VCaP (cell line): Measurements from ENCODE around the gene OPRL1.
A peak's percentile ranks its signal among the peaks of the same experiment; 100 is the strongest.

Experiments used
- H3K27ac ChIP-seq: fragments of 450-650 bp; 2 replicates; pipeline ENCODE4 v1.5.1; 2017
- TF ChIP-seq, protein P1 (sequence below): fragments of 450-650 bp; conservative IDR thresholded peaks from 2 replicates; pipeline ENCODE4 v1.5.1; 2017; ENCODE audit warnings: mild to moderate bottlenecking, moderate library complexity

Gene OPRL1

DNA sequence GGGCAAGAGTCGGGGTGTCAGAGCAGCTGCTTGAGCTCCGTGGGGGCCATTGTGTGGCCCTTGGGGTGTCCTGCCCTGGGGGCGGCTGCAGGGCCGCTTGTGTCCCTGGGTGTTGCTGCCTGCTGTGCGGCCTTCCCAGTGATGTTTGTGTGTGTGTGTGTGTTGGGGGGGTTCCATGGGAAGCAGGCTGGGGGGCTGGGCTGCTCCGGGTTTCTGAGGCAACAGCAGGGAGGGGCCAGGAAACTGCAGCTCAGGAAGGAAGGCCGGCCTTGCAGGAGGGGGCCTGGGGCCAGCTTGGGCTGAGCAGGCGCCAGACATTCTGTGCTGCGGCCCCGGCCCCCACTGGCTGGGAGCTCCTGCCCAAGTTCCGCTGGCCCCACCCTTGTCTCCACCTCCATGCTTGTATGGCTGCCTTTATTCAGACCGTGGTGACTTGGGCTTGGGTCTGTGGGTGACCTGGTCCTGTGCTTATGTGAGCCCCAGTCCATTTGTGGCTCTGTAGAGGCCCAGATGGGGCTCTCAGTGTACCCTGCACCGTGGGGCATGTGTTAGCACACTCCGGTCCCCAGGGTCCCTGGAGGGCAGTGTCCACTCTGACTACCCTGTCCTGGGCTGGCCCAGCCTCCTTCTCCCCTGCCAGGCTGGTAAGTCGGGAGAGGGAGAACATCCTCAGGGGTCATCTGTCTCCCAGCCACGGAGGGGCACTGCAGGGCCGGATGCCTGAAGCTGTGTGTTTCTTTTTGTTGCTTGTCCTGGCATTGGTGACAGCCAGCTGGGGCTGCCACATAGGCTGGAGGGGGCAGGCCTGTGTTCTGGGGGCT, 25.8 kb upstream of the OPRL1 start:
- H3K27ac ChIP-seq: no peak overlapping the region

DNA sequence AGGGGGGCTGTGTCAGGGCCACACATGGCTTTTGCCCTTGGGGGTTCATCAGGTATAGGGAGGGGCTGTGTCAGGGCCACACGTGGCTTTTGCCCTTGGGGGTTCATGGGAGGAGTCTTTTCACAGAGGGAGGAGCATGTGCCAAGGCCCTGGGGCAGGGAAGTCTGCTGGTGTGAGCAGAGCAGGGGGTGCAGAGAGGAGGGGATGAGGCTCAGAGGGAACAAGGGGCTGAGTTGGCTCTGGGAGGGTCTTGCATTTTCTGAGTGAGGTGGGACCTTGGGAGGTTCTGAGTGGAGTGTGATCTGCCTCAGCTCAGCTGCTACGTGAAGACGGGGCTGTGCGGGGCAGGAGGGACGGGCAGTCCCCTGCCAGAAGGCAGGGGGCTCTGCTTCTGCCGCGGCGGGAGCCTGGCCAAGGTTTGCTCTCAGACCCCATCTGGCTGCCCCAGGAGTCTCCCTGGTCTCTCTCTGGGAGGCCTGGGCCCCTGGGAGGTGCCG, 24.4 kb upstream of the OPRL1 start:
- H3K27ac ChIP-seq: no peak overlapping the region
- TF ChIP-seq, protein P1, sequence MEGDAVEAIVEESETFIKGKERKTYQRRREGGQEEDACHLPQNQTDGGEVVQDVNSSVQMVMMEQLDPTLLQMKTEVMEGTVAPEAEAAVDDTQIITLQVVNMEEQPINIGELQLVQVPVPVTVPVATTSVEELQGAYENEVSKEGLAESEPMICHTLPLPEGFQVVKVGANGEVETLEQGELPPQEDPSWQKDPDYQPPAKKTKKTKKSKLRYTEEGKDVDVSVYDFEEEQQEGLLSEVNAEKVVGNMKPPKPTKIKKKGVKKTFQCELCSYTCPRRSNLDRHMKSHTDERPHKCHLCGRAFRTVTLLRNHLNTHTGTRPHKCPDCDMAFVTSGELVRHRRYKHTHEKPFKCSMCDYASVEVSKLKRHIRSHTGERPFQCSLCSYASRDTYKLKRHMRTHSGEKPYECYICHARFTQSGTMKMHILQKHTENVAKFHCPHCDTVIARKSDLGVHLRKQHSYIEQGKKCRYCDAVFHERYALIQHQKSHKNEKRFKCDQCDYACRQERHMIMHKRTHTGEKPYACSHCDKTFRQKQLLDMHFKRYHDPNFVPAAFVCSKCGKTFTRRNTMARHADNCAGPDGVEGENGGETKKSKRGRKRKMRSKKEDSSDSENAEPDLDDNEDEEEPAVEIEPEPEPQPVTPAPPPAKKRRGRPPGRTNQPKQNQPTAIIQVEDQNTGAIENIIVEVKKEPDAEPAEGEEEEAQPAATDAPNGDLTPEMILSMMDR: no peak

More for the DNA sequence above, 25.8 kb upstream of the OPRL1 start:
- TF ChIP-seq, protein P1: peak; percentile 37; the same call in 1 of the 2 replicates

DNA sequence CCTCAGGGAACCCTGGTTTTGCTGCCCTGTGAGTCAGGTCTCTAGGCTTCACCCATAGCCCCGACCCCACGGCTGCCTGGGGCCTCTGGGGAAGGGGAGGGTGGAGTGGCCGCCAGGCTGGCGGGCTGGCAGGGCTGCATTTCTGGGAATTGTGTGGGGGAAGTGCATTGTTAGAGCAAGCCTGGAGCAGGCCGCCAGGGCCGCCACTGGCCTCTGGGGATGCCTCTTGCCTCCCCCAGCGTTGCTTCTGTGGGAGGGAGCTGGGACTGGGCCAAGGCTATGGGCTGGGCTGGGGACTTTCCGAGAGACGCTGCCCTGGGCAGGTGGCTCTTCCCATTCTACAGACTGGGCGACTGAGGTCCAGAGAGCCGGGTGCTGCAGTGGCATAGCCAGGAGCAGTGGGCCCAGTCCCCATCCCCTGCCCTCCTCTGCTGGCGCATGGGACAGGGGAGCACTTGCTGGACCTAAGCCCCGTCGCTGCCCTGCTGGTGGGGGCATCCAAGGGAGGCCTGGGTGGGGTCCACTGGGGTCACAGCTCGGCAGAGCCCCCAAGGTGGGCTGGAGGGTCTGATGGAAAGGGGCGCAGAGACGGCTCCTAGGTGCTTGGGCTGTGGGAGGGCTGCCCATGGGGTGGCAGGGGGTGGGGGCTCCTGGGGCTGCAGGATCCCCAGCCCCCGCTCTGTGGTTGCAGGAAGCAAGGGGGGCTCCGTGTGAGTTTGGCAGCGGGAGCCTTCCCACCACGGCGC, 23.8 kb upstream of the OPRL1 start:
- no peak overlapping the region for H3K27ac ChIP-seq
- TF ChIP-seq, protein P1: no peak

DNA sequence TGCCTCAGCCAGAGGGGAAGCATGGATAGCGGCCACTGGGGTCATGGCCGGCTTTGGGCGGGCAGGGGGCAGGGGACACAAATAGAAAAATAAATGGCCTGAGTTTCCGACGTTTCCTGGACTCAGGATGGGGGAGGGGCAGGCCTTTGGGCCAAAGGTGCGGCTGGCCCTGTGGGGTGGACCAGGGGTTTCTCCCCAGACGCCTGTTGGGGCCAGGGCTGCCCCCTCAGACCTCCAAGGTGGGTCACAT, 23.3 kb upstream of the OPRL1 start:
- TF ChIP-seq, protein P1: no peak
- no peak overlapping the region for H3K27ac ChIP-seq

DNA sequence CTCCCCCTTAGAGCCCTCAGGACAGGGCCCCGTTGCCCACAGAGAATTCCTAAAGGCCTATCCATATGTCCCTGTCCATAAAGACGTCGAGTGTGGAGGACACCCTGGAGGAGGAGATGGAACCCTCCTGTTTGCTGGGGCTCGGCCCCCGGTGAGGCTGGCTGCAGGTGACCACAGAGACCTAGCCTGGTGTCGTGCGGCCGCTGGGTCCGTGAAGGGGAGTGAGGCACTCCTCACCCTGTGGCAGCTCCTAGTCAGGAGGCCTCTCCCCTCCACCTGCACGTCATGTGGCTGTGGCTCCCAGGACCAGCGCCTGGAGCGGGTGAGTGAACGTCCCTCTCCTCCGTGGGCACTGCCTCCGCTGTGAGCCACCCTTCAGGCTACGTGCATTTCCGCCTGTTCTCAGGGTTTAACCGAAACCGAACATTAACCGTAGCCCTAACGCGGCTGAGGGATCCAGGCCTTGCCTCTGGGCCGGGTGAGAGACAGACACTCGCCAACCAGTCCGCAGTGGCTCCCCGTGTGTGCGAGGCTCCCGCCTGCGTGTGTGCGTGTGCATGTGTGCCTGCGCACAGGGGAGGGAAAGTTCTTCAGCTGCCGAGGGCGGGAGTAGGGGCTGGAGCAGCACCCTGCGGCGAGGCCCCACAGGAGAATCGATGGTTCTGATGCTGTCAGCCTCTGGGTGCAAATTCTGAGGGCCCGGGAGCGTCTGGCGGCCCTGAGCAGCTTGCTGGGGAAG, 22.8 kb upstream of the OPRL1 start:
- H3K27ac ChIP-seq: peak overlapping the region; percentile 3; the same call in 1 of the 2 replicates

DNA sequence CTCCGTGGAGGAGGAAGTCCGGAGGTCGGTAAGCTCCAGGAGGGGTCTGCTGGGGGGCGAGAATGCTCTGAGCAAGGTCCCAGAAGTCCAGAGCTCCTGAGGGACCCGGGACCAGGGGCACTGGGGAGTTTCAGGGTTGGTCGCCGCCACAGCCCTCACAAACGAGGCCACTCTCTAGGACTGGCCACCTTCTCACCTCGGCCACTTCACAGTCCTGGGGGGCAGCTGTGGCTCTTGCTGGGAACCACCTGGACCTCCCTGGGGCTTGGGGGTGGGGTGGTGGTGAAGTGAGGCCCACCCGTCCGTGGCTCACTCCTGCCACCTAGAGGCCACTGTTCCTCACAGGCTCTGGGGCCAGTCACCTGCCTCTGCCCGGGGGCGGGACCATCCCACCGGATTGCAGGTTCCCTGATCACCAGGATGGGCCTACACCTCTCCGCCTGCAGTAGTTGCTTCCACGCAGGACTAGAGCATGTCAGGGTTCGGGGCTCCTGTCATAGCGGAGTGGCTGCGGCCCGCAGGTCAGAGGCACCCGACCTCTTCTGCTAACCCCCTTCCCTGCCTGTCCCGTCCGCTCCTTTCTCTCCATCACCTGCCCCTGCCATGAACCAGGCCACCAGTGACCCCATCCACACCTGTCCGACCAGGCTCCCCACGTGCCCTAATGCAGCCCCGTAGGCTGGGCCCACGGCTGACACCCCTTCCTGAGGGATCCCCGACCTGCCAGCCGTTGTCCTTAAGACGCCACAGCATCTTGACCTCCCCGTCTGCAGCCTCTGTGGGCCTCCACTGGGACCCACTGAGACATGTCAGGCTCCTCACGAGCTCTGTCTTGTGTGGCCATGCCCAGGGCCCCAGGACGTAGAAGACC, 22.0 kb upstream of the OPRL1 start:
- peak overlapping the region; percentile 48 for H3K27ac ChIP-seq

More for the DNA sequence above, 22.8 kb upstream of the OPRL1 start:
- TF ChIP-seq, protein P1: no peak

More for the DNA sequence above, 22.0 kb upstream of the OPRL1 start:
- TF ChIP-seq, protein P1: peak; percentile 96
